ENCODE data around the gene OR10A6.

The OR10A6 gene

DNA sequence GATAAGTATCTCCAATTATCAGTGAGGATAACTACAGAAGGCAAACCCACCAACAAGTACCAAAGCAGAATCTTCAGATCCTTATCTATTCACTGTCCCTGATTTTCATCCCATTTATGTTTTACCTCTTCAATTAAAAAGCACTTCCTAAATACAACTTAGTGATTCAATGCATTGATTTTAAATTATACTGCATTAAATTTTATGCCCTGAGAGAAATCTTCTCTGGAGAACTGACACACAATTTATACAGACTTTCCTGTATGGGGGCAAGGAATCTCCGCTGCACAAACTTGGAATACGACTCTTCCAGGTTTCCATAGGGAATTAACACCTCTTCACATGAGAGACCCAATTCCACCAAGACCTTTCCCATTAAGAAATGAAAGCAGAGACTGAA is 10.5 kb upstream of the OR10A6 start, which contains the start of gene OR10A3:
Gene OR10A3, minus strand, starts transcription at position 101 of the 400 bp plus-strand sequence. CDS start 2,188 bp downstream, outside the sequence.
- no peak for TF ChIP-seq GATA2 (IDR thresholded peaks at IDR 0.05; ENCODE audit: low read depth, low read length)
- TF ChIP-seq GATA3 (IDR thresholded peaks at IDR 0.05; ENCODE audit: low read depth, low read length): no peak

DNA sequence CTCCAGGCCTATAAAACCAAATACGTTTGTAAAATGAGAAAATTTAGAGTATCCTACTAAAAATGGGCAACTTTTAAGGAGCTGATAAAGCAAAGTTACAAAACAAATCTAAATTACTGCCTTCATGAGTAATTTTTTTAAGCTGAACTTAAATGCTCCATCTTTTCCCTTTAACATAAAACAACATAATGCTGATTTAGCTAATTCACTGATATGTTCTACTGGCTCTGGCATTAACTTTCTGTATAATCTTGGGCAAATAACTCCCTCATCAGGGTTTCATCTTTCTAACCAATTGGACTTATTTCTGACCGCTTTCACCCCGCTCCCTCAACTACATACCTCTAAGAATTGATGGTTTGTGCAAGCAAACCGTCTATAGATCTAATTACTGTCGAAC is 10.1 kb upstream of the OR10A6 start:
- TF ChIP-seq GATA2 (IDR thresholded peaks at IDR 0.05; ENCODE audit: low read depth, low read length): no peak
- TF ChIP-seq GATA3 (IDR thresholded peaks at IDR 0.05; ENCODE audit: low read depth, low read length): no peak

DNA sequence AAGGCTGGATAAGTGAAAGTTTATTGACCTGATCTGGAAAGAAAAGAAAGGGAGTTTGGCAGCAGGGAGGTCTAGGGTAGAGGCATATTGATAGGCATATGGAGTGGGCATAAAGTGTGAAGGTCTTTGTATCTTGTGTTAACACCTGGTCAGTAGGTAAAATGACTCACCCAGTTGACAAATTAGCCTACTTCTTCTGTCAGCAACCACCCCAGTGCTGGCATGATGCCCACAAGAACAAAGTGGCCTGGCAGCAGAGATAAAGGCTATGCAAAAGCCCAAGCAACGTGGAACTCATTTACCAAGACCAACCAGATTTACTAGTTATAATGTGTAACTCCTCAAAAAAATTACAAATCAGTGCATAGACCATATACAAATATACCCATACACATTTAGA is 5.5 kb upstream of the OR10A6 start:
- no peak for TF ChIP-seq GATA3 (IDR thresholded peaks at IDR 0.05; ENCODE audit: low read depth, low read length)
- no peak for TF ChIP-seq GATA2 (IDR thresholded peaks at IDR 0.05; ENCODE audit: low read depth, low read length)

DNA sequence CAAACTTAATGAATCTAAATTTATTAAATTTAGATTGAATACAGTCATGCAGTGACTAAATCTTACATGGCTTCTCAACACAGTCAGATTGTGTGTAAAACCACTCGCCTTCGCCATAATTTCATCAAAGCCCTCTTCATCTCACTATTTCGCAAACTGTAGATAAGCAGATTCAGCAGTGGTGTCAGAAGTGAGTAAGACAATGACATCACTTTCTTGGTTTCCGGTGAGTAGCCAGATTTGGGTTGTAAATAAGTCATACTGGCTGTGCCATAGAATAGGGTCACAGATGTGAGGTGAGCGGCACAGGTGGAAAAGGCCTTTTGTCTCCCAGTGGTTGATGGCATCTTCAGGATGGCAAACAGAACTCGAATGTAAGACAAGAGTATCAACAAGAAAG is 3.4 kb downstream of the OR10A6 start:
- TF ChIP-seq GATA2 (IDR thresholded peaks at IDR 0.05; ENCODE audit: low read depth, low read length): no peak

DNA sequence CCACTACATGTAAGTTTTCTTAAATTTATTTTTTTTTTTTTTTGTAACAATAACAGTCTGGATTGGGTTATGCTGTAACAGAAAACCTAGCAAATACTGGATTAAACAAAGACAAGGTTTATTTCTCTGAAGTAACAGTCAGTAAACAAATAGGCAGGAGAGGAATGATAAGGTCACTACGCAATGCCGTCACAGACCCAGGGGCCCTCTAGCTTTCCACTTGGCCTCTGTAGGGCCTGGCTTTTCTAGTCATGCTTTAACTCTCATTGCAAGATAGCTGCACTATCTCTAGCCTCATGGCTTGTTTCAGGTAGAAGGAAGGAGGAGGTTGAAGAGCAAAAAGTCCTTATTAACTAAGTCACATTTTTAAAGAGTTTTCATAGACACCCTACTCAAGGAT is 6.5 kb downstream of the OR10A6 start:
- TF ChIP-seq GATA3 (IDR thresholded peaks at IDR 0.05; ENCODE audit: low read depth, low read length) (no peak), GATA2 (IDR thresholded peaks at IDR 0.05; ENCODE audit: low read depth, low read length) (no peak)

DNA sequence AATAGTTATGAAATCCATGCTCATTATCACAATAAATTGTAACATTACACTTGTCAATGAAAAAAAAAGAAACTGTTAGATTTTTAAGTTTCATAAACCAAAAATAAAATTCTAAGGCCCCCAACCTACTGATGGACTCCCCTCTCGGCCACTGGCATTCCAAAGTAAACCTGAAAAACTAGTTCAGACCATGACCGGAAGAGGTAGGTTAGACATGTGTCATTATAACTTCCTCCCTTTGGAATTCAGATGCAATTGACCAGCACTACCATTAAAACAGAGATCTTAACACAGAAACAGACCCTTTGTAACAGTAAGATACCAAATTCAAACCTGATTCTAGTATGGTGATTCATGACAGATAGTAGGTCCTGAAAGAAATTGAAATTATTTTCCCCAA is 12.9 kb downstream of the OR10A6 start:
- TF ChIP-seq GATA2 (IDR thresholded peaks at IDR 0.05; ENCODE audit: low read depth, low read length): no peak
- no peak for TF ChIP-seq GATA3 (IDR thresholded peaks at IDR 0.05; ENCODE audit: low read depth, low read length)

DNA sequence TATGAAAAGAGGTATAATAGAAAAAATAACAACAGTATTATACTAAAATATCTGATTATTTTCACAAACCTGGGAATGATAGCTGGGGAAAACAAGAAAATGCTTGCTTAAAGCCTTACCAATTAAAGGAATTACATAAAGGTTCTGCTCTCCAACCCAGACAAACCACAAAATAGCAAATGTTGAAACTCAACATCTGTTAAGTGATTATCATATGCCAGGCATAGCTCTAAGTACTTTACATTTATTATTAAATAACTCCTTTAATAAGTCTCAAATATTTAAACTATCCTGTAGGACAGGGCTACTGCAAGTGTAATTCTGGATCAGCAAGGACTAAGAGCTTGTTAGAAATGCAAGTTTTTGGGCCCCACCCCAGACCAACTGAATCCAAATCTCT is 20.1 kb downstream of the OR10A6 start:
- TF ChIP-seq GATA3 (IDR thresholded peaks at IDR 0.05; ENCODE audit: low read depth, low read length) (no peak), GATA2 (IDR thresholded peaks at IDR 0.05; ENCODE audit: low read depth, low read length) (no peak)

DNA sequence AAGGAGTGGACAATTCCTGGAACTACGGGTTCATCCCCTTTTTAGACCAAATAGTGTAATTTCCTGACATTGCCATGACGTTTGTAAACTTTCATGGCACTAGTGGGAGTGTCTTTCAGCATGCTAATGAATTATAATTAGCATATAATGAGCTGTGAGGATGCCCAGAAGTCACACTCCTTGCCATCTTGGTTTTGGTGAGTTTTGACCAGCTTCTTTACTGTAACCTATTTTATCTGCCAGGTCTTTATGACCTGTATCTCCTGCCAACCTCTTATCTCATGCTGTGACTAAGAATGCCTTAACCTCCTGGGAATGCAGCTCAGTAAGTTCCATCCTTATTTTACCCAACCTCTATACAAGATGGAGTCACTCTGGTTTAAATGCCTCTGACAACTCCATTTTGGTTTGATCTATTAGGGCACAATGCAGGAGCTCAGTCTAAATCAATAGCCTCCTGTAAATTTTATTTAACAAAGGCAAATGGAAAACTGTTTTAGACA is 20.7 kb downstream of the OR10A6 start:
- TF ChIP-seq GATA2 (IDR thresholded peaks at IDR 0.05; ENCODE audit: low read depth, low read length) (no peak), GATA3 (IDR thresholded peaks at IDR 0.05; ENCODE audit: low read depth, low read length) (no peak)

DNA sequence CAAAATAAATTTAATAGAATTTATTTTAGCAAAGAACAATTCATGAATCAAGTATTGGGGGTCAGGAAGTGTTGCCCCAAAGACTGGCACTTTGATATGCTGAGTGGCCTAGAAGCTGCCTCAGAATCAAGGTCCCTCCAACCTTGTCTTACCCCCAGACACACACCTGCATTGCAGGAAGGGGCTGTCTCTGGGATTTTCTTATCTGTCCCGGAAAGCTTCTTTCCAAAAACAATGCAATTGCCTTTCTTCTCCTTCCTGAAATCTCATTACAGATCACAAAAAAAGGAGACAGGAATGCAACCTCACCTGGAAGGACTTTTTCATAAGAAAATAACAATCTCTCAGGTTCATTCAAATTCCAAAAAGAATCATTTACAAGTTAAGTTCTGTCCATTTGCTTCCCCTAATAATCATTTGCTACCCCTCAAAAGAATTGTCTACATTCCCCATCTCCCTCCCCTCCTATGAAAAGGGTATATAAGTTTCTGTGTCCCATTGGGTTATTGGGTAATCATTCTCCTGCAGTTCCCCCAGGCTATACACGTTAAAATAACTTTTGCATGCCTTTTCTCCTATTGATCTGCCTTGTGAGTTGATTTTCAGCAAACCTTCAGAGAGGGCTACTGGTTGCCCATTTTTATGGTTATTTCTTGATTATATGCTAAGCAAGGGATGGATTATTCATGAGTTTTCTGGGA is 21.3 kb downstream of the OR10A6 start:
- TF ChIP-seq GATA3 (IDR thresholded peaks at IDR 0.05; ENCODE audit: low read depth, low read length): no peak
- no peak for TF ChIP-seq GATA2 (IDR thresholded peaks at IDR 0.05; ENCODE audit: low read depth, low read length)

DNA sequence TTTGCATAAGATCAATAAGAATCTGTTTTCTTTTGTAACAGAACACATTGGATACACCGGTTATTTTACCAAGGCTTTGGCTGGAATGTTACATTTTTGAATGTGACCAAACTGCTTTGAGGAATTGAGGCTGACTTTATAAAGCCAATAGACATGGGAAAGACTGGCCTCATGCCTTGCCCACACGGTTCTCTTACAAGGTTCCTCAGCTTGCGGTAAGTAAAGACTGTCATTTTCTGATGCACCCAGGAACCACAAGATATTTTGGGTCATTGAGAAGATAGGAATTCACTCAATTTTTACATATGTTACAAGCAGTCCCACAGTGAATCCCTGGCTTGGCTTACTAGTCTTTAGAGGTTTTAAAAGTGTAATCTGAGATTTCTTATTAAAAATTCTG is 23.9 kb downstream of the OR10A6 start:
- TF ChIP-seq GATA2 (IDR thresholded peaks at IDR 0.05; ENCODE audit: low read depth, low read length): no peak
- no peak for TF ChIP-seq GATA3 (IDR thresholded peaks at IDR 0.05; ENCODE audit: low read depth, low read length)

DNA sequence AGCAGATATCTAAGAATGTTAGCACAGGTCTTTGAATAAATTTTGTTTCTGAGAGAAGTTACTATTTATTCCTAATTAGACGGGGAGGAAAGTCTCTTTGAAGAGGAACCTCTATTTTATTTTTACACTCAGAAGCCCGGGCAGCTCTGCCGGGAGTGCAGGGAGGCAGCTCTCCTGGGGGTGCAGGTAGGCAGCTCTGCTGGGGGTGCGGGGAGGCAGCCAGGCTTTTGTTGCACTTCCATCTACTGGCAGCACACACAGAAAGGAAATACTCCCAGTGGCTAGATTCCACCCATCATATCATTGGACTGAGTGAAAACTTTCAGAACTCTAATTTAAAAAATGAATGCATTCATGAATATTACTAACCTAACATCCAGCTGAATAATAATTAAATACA is 24.6 kb downstream of the OR10A6 start:
- TF ChIP-seq GATA2 (IDR thresholded peaks at IDR 0.05; ENCODE audit: low read depth, low read length) (no peak), GATA3 (IDR thresholded peaks at IDR 0.05; ENCODE audit: low read depth, low read length) (no peak)

DNA sequence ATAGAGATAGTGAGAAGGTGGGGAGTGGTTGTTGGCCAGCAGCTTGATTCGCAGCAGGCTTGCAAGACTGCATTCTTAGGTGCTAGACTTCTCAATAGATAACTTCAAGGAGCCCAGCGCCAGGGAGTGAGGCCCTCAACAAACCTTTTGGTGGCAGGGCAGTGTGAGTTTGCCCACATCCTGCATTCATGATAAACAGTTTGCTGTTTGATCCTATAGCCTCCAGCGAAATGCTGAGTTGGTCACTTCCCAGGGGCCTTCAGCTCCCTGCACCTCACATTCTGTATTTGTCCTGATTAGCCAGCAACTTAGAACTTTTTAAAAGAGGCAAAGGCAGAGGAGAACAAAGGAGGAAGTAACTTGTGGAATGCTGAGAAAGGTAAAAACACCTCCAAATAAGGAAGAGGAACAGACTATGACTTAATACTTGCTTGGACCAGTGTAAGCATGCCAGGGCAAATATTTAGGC is 25.1 kb downstream of the OR10A6 start:
- no peak for TF ChIP-seq GATA2 (IDR thresholded peaks at IDR 0.05; ENCODE audit: low read depth, low read length)
- no peak for TF ChIP-seq GATA3 (IDR thresholded peaks at IDR 0.05; ENCODE audit: low read depth, low read length)

DNA sequence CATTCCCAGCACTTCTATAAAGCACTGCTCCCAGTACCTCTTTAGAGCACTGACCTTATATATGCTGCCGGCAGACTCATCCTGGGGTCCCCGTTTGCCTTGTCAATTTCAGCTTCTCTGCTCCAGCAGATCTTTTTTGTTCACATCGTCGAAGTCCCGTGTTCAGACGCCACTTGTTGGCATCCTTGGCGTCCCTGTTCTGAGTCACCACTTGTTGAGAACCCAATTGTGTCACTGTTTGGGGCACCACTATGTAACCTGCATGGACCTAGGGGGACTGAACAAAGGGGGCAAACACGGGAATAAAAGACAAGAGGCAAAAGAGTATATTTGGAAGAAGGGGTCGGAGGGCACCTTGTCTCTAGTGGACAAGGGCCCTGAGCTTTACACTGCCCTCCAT is 25.5 kb downstream of the OR10A6 start:
- TF ChIP-seq GATA3 (IDR thresholded peaks at IDR 0.05; ENCODE audit: low read depth, low read length) (no peak), GATA2 (IDR thresholded peaks at IDR 0.05; ENCODE audit: low read depth, low read length) (no peak)

DNA sequence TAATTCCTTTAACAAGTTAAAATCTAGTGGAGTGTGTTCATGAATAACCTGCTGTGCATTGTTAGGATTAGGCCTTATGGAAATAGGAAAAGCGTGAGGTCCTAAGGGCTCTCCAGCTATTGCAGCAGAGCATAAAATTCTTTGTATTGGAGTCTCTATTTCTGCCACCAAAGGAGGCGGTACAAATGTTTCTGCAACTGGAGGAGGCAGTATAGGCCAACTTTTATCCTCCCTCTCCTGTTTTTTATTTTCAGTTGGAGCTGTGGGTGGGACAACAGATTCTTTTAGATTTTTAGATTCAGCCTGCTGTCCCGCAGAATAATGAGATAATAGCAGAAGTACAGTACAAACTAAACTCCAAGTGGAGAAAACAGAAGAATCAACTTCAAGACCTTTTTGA is 26.2 kb downstream of the OR10A6 start:
- no peak for TF ChIP-seq GATA2 (IDR thresholded peaks at IDR 0.05; ENCODE audit: low read depth, low read length)
- TF ChIP-seq GATA3 (IDR thresholded peaks at IDR 0.05; ENCODE audit: low read depth, low read length): no peak

DNA sequence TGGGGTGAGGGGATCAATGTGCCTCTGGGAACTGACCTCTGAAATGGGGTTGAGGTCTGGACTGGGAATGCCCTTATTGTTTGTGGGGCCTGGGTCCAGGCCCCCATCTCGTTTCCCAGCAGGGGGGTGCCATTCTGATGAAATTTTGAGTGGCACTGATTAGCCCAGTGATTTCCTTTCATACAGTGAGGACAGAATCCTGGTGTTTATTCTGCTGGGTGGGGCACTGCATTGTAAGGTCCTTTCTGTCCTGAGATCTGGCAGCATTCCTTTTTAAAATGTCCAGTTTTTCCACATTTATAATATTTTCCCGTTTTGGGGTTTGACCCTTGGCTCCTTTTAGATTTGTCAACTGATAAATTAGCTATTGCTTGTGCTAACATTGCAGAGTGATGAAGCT is 27.1 kb downstream of the OR10A6 start:
- TF ChIP-seq GATA3 (IDR thresholded peaks at IDR 0.05; ENCODE audit: low read depth, low read length): no peak
- TF ChIP-seq GATA2 (IDR thresholded peaks at IDR 0.05; ENCODE audit: low read depth, low read length): no peak
